Keratinocyte (primary cell): Measurements from ENCODE around the gene PTPRN2. TPM values are rescaled to one million over a fixed set of nuclear protein-coding genes. Genes with fewer than 3 reads are reported as not detected.

Experiments
- DNase-seq: peaks from one replicate; pipeline ENCODE4 v3.0.0-alpha.2; 2011; ENCODE audit warnings: low read depth, missing footprints, low spot score
- FAIRE-seq: peaks from 2 replicates; lab custom pipeline; 2011; peaks lifted over from hg19 to GRCh38; lab: Jason Lieb, UNC
- H2AFZ ChIP-seq: 2 replicates; pipeline ENCODE4 v1.6.0; 2012; ENCODE audit warnings: low read length, control low read depth, inconsistent platforms; ENCODE audit not compliant: control insufficient read depth
- H3K27ac ChIP-seq: 2 replicates; pipeline ENCODE4 v1.5.1; 2011; ENCODE audit warnings: low read length; ENCODE audit not compliant: control insufficient read depth, insufficient read depth
- H3K27me3 ChIP-seq: 3 replicates; pipeline ENCODE4 v1.6.0; 2011; ENCODE audit warnings: low read length; ENCODE audit not compliant: control insufficient read depth, insufficient read depth; ENCODE audit errors: extremely low read depth
- H3K36me3 ChIP-seq, 2 experiments: 2 replicates in 1 of 2; 3 replicates in 1 of 2; pipeline ENCODE4 v1.5.1; 2011; ENCODE audit warnings: low read length in 2 of 2, mild to moderate bottlenecking in 1 of 2; ENCODE audit not compliant: control insufficient read depth in 2 of 2, insufficient read depth in 2 of 2; ENCODE audit errors: extremely low read depth in 1 of 2
- H3K4me1 ChIP-seq: 3 replicates; pipeline ENCODE4 v1.5.1; 2011; ENCODE audit warnings: low read length; ENCODE audit not compliant: control insufficient read depth, insufficient read depth; ENCODE audit errors: extremely low read depth
- H3K4me2 ChIP-seq: 3 replicates; pipeline ENCODE4 v1.6.0; 2011; ENCODE audit warnings: low read depth, low read length; ENCODE audit not compliant: control insufficient read depth, insufficient read depth; ENCODE audit errors: extremely low read depth
- H3K4me3 ChIP-seq, 3 experiments: fragments of 200-600 bp in 1 of 3; sonication (generic) in 1 of 3; 2 replicates in 2 of 3; 3 replicates in 1 of 3; pipeline ENCODE4 v1.5.1; 2011 to 2016; ENCODE audit warnings: low read length in 3 of 3, mild to moderate bottlenecking in 3 of 3, control low read depth in 2 of 3, inconsistent platforms in 1 of 3, low read depth in 1 of 3, mixed read lengths in 1 of 3, mixed run types in 1 of 3, moderate library complexity in 1 of 3; ENCODE audit not compliant: control insufficient read depth in 2 of 3, insufficient read depth in 2 of 3; ENCODE audit errors: extremely low read depth in 1 of 3
- H3K79me2 ChIP-seq: 2 replicates; pipeline ENCODE4 v1.6.0; 2012; ENCODE audit warnings: low read length; ENCODE audit not compliant: control insufficient read depth, insufficient read depth
- H3K9ac ChIP-seq: 3 replicates; pipeline ENCODE4 v1.6.0; 2011; ENCODE audit warnings: low read length; ENCODE audit not compliant: control insufficient read depth, insufficient read depth; ENCODE audit errors: extremely low read depth
- H3K9me1 ChIP-seq: 3 replicates; pipeline ENCODE4 v1.6.0; 2011; ENCODE audit warnings: low read length; ENCODE audit not compliant: control insufficient read depth, insufficient read depth; ENCODE audit errors: extremely low read depth
- H3K9me3 ChIP-seq: 2 replicates; pipeline ENCODE4 v1.5.1; 2012; ENCODE audit warnings: low read depth, low read length; ENCODE audit not compliant: control insufficient read depth
- H4K20me1 ChIP-seq: 3 replicates; pipeline ENCODE4 v1.6.0; 2011; ENCODE audit warnings: low read length; ENCODE audit not compliant: control insufficient read depth, insufficient read depth; ENCODE audit errors: extremely low read depth
- EZH2 ChIP-seq: IDR thresholded peaks from one replicate; pipeline ENCODE4 v1.6.1; 2012; ENCODE audit warnings: inconsistent platforms, mild to moderate bottlenecking, low read length, moderate library complexity
- dilution Hi-C: fragments of 300-500 bp; cut with MboI; formaldehyde crosslinking; loops from one replicate; pipeline ENCODE4 v1.7.0; 2020; ENCODE audit warnings: low sequenced_read_pairs; ENCODE audit not compliant: extremely low pct_ligation_motif_present
- polyA plus RNA-seq, 5 experiments: library from polyadenylated mRNA; depleted of rRNA in 3 of 5; stranded (reverse) in 3 of 5; stranded (forward) in 1 of 5; unstranded in 1 of 5; fragments of >200 nt; gene quantifications; 1 replicate in 1 of 5; 2 replicates in 3 of 5; 3 replicates in 1 of 5; pipeline versions ENCODE4 v1.2.1 to v1.2.3, GENCODE V29; 2011 to 2012; ENCODE audit warnings: missing spikeins in 2 of 5, low read depth in 1 of 5, low replicate concordance in 1 of 5
- TF ChIP-seq, protein P1 (sequence below), 3 experiments: IDR thresholded peaks in 1 of 3; conservative IDR thresholded peaks in 1 of 3; optimal IDR thresholded peaks in 1 of 3; 2 replicates in 2 of 3; 3 replicates in 1 of 3; pipeline versions ENCODE3 to v1.5.1; 2011; ENCODE audit warnings: low read length in 3 of 3, mild to moderate bottlenecking in 3 of 3, moderate library complexity in 2 of 3, control low read depth in 1 of 3, inconsistent platforms in 1 of 3; ENCODE audit not compliant: insufficient read depth in 2 of 3; ENCODE audit errors: extremely low read depth in 1 of 3

Gene PTPRN2
- polyA plus RNA-seq, 1 donor (not counting 4 experiments of a cell fraction or from before 2014, with no cell fraction given): not detected

DNA sequence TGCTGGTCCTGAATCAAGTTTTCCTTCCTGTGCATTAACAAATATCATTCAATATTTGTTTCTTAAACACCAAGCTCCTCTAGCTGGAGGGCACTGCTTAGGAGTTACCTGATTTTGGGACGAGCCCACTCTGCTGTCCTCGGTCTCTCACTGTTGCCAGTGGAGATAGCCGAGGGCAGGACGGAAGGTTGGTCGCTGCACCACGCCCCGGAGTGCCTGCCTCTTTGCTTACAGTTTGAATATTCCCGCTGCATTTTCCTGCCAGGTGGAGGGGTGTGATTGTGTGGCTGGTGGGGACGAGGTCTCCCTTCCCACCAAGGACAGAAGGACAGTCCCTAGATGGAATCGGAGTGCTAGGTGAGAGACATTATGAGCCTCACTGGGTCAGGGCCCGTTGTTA, 1049.3 kb downstream of the PTPRN2 start:
- FAIRE-seq: no peak
- no peaks in the 10 kb centered on the region for H3K27me3 ChIP-seq
- H3K9me3 ChIP-seq: peaks cover 11% of the 10 kb centered on the region
- H2AFZ ChIP-seq: no peak overlapping the region
- H3K4me1 ChIP-seq: no peaks in the 10 kb centered on the region
- no peaks in the 10 kb centered on the region for H3K9me1 ChIP-seq
- no peak overlapping the region for H3K4me2 ChIP-seq
- no peaks in the 10 kb centered on the region for H4K20me1 ChIP-seq
- H3K79me2 ChIP-seq: no peaks in the 10 kb centered on the region
- H3K27ac ChIP-seq: no peak overlapping the region
- TF ChIP-seq, protein P1, sequence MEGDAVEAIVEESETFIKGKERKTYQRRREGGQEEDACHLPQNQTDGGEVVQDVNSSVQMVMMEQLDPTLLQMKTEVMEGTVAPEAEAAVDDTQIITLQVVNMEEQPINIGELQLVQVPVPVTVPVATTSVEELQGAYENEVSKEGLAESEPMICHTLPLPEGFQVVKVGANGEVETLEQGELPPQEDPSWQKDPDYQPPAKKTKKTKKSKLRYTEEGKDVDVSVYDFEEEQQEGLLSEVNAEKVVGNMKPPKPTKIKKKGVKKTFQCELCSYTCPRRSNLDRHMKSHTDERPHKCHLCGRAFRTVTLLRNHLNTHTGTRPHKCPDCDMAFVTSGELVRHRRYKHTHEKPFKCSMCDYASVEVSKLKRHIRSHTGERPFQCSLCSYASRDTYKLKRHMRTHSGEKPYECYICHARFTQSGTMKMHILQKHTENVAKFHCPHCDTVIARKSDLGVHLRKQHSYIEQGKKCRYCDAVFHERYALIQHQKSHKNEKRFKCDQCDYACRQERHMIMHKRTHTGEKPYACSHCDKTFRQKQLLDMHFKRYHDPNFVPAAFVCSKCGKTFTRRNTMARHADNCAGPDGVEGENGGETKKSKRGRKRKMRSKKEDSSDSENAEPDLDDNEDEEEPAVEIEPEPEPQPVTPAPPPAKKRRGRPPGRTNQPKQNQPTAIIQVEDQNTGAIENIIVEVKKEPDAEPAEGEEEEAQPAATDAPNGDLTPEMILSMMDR (optimal IDR thresholded peaks at IDR 0.05 in 1 of 3, IDR thresholded peaks at IDR 0.05 in 1 of 3, conservative IDR thresholded peaks at IDR 0.05 in 1 of 3; ENCODE audit: extremely low read depth in 1 of 3, insufficient read depth in 2 of 3, low read length in 3 of 3): no peak
- no peak for TF ChIP-seq EZH2
- DNase-seq: no peak
- dilution Hi-C loops: no loop called here
- no peak overlapping the region for H3K4me3 ChIP-seq
- no peak overlapping the region for H3K9ac ChIP-seq
- no peaks in the 10 kb centered on the region for H3K36me3 ChIP-seq

DNA sequence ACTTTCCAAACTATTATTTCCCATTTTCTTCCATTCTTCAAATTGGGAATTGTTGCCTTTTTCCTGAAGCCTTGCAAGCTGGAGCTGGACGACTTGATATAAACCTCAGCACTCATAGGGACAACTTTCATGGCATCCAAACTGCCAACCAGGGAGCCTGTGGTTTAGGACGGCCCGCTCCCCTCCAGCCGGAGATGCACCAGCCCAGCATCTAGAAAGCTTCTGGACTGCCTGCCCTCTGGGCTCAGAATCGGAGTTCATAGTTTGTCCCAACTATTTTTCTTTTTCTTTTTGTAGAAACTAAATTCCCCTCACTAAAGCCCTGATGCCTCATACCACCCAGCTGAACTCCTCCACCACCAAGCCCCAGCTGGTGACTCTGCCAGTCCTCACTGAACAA, 1050.6 kb downstream of the PTPRN2 start:
- FAIRE-seq (no peak), DNase-seq (no peak)
- Histone ChIP-seq H3K4me2 (no peak overlapping the region), H3K4me1 (no peaks in the 10 kb centered on the region), H3K9me3 (peaks cover 7% of the 10 kb centered on the region), H3K27me3 (no peaks in the 10 kb centered on the region), H3K9ac (no peak overlapping the region), H3K36me3 (no peaks in the 10 kb centered on the region), H4K20me1 (no peaks in the 10 kb centered on the region), H2AFZ (no peak overlapping the region), H3K27ac (no peak overlapping the region), H3K4me3 (no peak overlapping the region), H3K79me2 (no peaks in the 10 kb centered on the region), H3K9me1 (no peaks in the 10 kb centered on the region)
- dilution Hi-C loops: no loop called here
- TF ChIP-seq, protein P1 (optimal IDR thresholded peaks at IDR 0.05 in 1 of 3, IDR thresholded peaks at IDR 0.05 in 1 of 3, conservative IDR thresholded peaks at IDR 0.05 in 1 of 3; ENCODE audit: extremely low read depth in 1 of 3, insufficient read depth in 2 of 3, low read length in 3 of 3): no peak
- TF ChIP-seq EZH2: no peak
